HepG2 (cell line): Measurements from ENCODE around the gene RAB3A. TPM values are rescaled to one million over a fixed set of nuclear protein-coding genes. Genes with fewer than 3 reads are reported as not detected.

Source experiments
- ATAC-seq: fragments of 200-7000 bp; cut with Tn5 transposase; 3 replicates; pipeline ENCODE4 v1.9.1; 2020; ENCODE audit warnings: mild to moderate bottlenecking, moderate library complexity
- BruUV-seq: library from RNA; stranded (reverse); fragments of 400-500 nt; replicated peaks from 2 replicates; lab custom pipeline; 2021; lab: Mats Ljungman, UMichigan
- CTCF ChIA-PET: fragments of 300-600 bp; formaldehyde crosslinking; extraction: SDS; loops from one replicate; lab custom pipeline; 2021; ENCODE audit warnings: low total read pairs, inconsistent platforms, low intra/inter-chr PET ratio; lab: Yijun Ruan, JAX
- POLR2A ChIA-PET: fragments of 350-600 bp; sonication (Branson Sonifier 250); formaldehyde crosslinking; loops from one replicate; lab custom pipeline; 2020; ENCODE audit warnings: antibody characterized with exemption, inconsistent platforms; lab: Yijun Ruan, JAX
- DNase-seq: peaks from one replicate; pipeline ENCODE4 v3.0.0-alpha.2; 2015; ENCODE audit warnings: low spot score
- FAIRE-seq: peaks from 3 replicates; lab custom pipeline; 2011; peaks lifted over from hg19 to GRCh38; lab: Jason Lieb, UNC
- H2AFZ ChIP-seq: one replicate; pipeline ENCODE4 v1.6.1; 2011; ENCODE audit warnings: low read length, inconsistent platforms
- H3K27ac ChIP-seq: fragments of 300-600 bp; 3 replicates; pipeline ENCODE4 v1.8.0; 2011; ENCODE audit warnings: mixed run types, mild to moderate bottlenecking, mixed read lengths, low read length, inconsistent platforms; ENCODE audit not compliant: insufficient read depth; ENCODE audit errors: extremely low read length
- H3K27me3 ChIP-seq, 2 experiments: fragments of 200-600 bp in 1 of 2; 2 replicates in 1 of 2; 3 replicates in 1 of 2; pipeline versions ENCODE4 v1.6.0 to v1.8.0; 2011; ENCODE audit warnings: low read length in 2 of 2, mild to moderate bottlenecking in 2 of 2, moderate library complexity in 2 of 2, inconsistent platforms in 1 of 2; ENCODE audit not compliant: insufficient read depth in 2 of 2, control insufficient read depth in 1 of 2
- H3K36me3 ChIP-seq, 2 experiments: fragments of 200-600 bp in 1 of 2; replicated peaks in 1 of 2; 2 replicates in 1 of 2; 3 replicates in 1 of 2; pipeline versions ENCODE4 v1.5.1 to v1.8.0; 2011; ENCODE audit warnings: low read length in 2 of 2, inconsistent platforms in 1 of 2; ENCODE audit not compliant: insufficient read depth in 2 of 2, control insufficient read depth in 1 of 2
- H3K4me1 ChIP-seq: 2 replicates; pipeline ENCODE4 v1.5.1; 2012; ENCODE audit warnings: low read length, inconsistent platforms; ENCODE audit not compliant: insufficient read depth
- H3K4me2 ChIP-seq: 2 replicates; pipeline ENCODE4 v1.6.0; 2011; ENCODE audit warnings: low read depth, low read length, inconsistent platforms
- H3K4me3 ChIP-seq, 3 experiments: fragments of 200-600 bp in 1 of 3; sonication (generic), shearing (Covaris generic) in 1 of 3; replicated peaks in 1 of 3; 2 replicates each; pipeline ENCODE4 v1.5.1; 2011 to 2016; ENCODE audit warnings: low read length in 3 of 3, inconsistent platforms in 2 of 3, low read depth in 2 of 3, mild to moderate bottlenecking in 2 of 3, control low read depth in 1 of 3, mixed read lengths in 1 of 3; ENCODE audit not compliant: insufficient read depth in 1 of 3
- H3K79me2 ChIP-seq: one replicate; pipeline ENCODE4 v1.6.1; 2011; ENCODE audit warnings: low read length, inconsistent platforms; ENCODE audit not compliant: insufficient read depth
- H3K9ac ChIP-seq: 2 replicates; pipeline ENCODE4 v1.6.0; 2011; ENCODE audit warnings: mild to moderate bottlenecking, low read depth, low read length, inconsistent platforms; ENCODE audit not compliant: insufficient read depth
- H3K9me3 ChIP-seq: 2 replicates; pipeline ENCODE4 v1.5.1; 2012; ENCODE audit warnings: mild to moderate bottlenecking, low read length
- H4K20me1 ChIP-seq: 2 replicates; pipeline ENCODE4 v1.6.0; 2011; ENCODE audit warnings: inconsistent platforms, mild to moderate bottlenecking, low read length, moderate library complexity; ENCODE audit not compliant: insufficient read depth
- HOXA5 ChIP-seq: sonication (generic); formaldehyde crosslinking; IDR thresholded peaks from 2 replicates; pipeline ENCODE4 v1.4.0; 2020; ENCODE audit warnings: missing genetic modification reagents
- POLR2A ChIP-seq, 2 experiments: IDR thresholded peaks; 2 replicates each; pipeline ENCODE4 v1.6.1; 2011; ENCODE audit warnings: low read depth in 2 of 2, low read length in 2 of 2, mild to moderate bottlenecking in 1 of 2, moderate library complexity in 1 of 2; ENCODE audit not compliant: insufficient read depth in 1 of 2
- RAD51 ChIP-seq: fragments of 450-650 bp; IDR thresholded peaks from 2 replicates; pipeline ENCODE4 v1.6.1; 2016; ENCODE audit warnings: borderline replicate concordance
- SMARCE1 ChIP-seq: fragments of 450-650 bp; IDR thresholded peaks from 2 replicates; pipeline ENCODE4 v1.6.1; 2017; ENCODE audit warnings: borderline replicate concordance
- WIZ ChIP-seq: sonication (generic); formaldehyde crosslinking; IDR thresholded peaks from 2 replicates; pipeline ENCODE4 v1.5.1; 2020; ENCODE audit warnings: mild to moderate bottlenecking, missing genetic modification reagents
- ZBED4 ChIP-seq: sonication (generic); formaldehyde crosslinking; IDR thresholded peaks from 2 replicates; pipeline ENCODE4 v1.4.0; 2020; ENCODE audit warnings: missing genetic modification reagents, borderline replicate concordance
- ZNF232 ChIP-seq: sonication (generic); formaldehyde crosslinking; IDR thresholded peaks from 2 replicates; pipeline ENCODE4 v1.4.0; 2020; ENCODE audit warnings: missing genetic modification reagents, borderline replicate concordance
- ZNF776 ChIP-seq: sonication (generic); formaldehyde crosslinking; IDR thresholded peaks from 2 replicates; pipeline ENCODE4 v1.4.0; 2020; ENCODE audit warnings: mild to moderate bottlenecking, missing genetic modification reagents
- WGBS: methylation state at CpG from one replicate; pipeline ENCODE4 v1.1.6; 2017; ENCODE audit warnings: low lambda C conversion rate; 5-methylcytosine and 5-hydroxymethylcytosine counted together
- in situ Hi-C: cut with HindIII; loops from 2 replicates; pipeline ENCODE4 v1.10.0; 2017; ENCODE audit warnings: low pct_unique_long_range_greater_than_20kb; ENCODE audit not compliant: extremely low pct_ligation_motif_present
- intact Hi-C: fragments of 100-400 bp; cut with micrococcal nuclease; formaldehyde crosslinking; loops from one replicate; pipeline ENCODE4 v1.10.0; 2022; ENCODE audit not compliant: unreplicated experiment
- polyA plus RNA-seq, 8 experiments: library from polyadenylated mRNA; depleted of rRNA in 3 of 8; stranded (reverse) in 7 of 8; unstranded in 1 of 8; fragments of >200 nt; fragmentation: Illumina TruSeq in 4 of 8; extraction: Trizol in 4 of 8; gene quantifications; 2 replicates each; pipeline versions ENCODE4 v1.2.1 to v1.2.3, GENCODE V29; 2011 to 2016; ENCODE audit warnings: low read depth in 4 of 8, missing spikeins in 1 of 8, mixed read lengths in 1 of 8; ENCODE audit not compliant: insufficient read depth in 1 of 8
- total RNA-seq, 5 experiments: library from RNA; depleted of rRNA; stranded (reverse); fragments of >200 nt; fragmentation: Illumina TruSeq; extraction: Trizol; gene quantifications; 2 replicates each; pipeline ENCODE4 v1.2.3, GENCODE V29; 2016; ENCODE audit warnings: low read depth in 1 of 5

Gene RAB3A
- total and polyA plus RNA-seq, 2 of the 13 experiments (the other 11 are each of a cell fraction or from before 2014, with no cell fraction given): 0.58 to 0.98 TPM

- no peak for TF ChIP-seq ZBED4 (CRISPR knock-in tag)
- no peak for TF ChIP-seq HOXA5 (CRISPR knock-in tag)
- peak in 1 of 2 experiments; percentile 34; a peak in 2 of 4 replicates for TF ChIP-seq POLR2A (IDR thresholded peaks at IDR 0.05; ENCODE audit: insufficient read depth in 1 of 2, low read depth in 2 of 2, low read length in 2 of 2)
Observed at GRCh38 chr19:18150776-18151624, 52.8 kb downstream of the RAB3A start (continued).

GRCh38 chr19:18149596-18149975 is 54.3 kb downstream of the RAB3A start:
- in situ Hi-C loops (no loop called here), intact Hi-C loops (no loop called here)
- Histone ChIP-seq H3K27me3 (no peaks in the 10 kb centered on the region; a peak in 1 of 5 replicates), H3K4me3 (no peak overlapping the region), H3K9ac (no peak overlapping the region), H2AFZ (no peak overlapping the region), H3K36me3 (peaks cover 10 to 22% of the 10 kb centered on the region in 2 experiments; a peak in 4 of 5 replicates), H3K27ac (no peak overlapping the region), H4K20me1 (no peaks in the 10 kb centered on the region), H3K79me2 (peaks cover 13% of the 10 kb centered on the region), H3K4me1 (peaks cover 24% of the 10 kb centered on the region), H3K4me2 (no peak overlapping the region), H3K9me3 (no peaks in the 10 kb centered on the region)
- no peak for FAIRE-seq
- DNase-seq: no peak
- no peak for TF ChIP-seq ZNF776 (CRISPR knock-in tag)
- TF ChIP-seq SMARCE1: no peak
- TF ChIP-seq RAD51: no peak
- no peak for TF ChIP-seq WIZ (CRISPR knock-in tag)
- no peak for TF ChIP-seq ZNF232 (CRISPR knock-in tag)
- no peak for ATAC-seq
- no TSS peak for BruUV-seq
- ChIA-PET CTCF (no interaction called here), POLR2A (no interaction called here)
- WGBS: 89% methylated on average over 13 of the region's 16 CpGs
